NCI-H128 (cell line): ENCODE data around the gene HOXB3.

Source experiments
- DNase-seq: peaks from one replicate; lab custom pipeline; 2025; ENCODE audit not compliant: unreplicated experiment; lab: John Stamatoyannopoulos, UW

Gene HOXB3

DNA sequence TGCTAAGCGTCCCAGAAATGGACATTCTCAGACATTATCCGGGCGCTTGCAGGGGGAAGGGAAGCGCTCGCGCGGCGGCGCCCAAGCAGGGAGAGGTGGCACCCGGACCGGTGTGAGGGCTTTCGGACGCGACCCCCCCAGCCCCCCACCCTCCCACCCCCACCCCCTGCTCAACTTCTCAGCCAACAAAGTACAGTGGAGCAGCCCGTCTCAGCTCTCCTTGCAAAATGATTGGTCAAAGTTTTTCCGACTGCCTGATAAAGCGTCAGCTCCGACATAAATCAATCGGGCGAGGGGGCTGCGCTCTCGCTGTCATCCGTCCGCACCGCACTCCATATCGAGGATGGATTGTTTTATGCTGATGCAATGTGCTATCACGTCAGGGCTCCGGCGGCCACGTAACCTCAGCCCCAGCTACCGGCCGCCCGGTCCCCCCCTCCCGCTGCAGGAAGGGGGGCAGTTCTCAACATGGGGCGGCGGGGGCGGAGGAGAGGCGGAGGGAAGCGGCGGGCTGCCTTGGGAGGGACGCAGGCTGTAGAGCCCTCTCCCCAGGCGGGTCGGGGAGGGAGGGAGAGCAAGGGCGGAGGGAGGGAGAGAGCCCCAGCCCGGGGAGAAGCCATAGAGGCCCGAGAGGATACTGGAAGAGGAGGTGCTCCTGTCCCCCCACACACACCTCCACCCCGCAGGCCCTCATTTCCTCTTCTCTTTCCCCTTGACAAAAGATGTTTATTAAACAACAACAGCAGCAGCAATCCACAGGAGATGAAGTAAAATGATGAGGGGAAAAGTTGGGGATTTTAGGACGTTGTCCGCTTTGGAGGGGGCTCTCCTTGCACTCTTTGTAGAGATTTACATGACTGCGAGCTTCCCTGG, 36.4 kb upstream of the HOXB3 start, which contains the start of gene HOXB9:
TSS of gene HOXB9 (minus strand) at position 114 of the 873 bp plus-strand sequence. CDS start at position 25, 89 bp downstream.
- no peak for DNase-seq

DNA sequence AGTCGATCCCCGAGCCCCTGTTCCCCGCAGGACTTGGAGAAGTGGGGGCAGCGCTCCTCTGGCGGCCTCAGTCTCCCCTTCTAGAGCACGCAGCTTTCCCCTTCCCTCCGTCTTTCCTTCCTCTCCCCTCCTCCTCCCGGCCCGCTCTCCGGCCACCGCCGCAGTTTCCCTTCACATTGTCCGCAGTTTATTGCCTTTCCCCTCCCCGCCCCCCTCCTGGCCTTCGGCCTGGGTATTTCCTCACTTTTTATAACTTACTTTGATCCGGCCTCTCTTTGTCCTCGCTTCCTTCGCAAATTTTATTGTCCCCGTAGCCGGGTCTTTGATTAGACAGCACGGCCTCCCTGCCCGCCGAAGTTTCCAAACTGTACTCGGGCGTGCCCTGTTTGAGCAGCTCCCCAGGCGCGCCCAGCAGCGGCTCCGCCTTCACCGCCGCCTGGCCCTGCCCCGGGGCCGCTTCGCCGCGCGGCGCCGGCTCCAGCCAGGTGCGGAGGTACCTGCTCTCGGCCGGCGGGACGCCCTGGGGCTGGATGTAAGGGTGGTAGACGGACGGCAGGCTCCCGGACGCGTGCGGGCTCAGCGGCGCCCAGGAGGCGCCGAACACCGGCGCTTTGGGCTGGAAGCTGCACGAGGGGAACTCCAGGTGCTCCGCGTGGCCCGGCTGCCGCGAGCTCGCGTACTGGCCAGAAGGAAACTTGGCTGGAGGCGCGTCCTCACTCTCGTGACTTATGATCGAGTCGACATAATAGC, 35.6 kb upstream of the HOXB3 start:
- no peak for DNase-seq

DNA sequence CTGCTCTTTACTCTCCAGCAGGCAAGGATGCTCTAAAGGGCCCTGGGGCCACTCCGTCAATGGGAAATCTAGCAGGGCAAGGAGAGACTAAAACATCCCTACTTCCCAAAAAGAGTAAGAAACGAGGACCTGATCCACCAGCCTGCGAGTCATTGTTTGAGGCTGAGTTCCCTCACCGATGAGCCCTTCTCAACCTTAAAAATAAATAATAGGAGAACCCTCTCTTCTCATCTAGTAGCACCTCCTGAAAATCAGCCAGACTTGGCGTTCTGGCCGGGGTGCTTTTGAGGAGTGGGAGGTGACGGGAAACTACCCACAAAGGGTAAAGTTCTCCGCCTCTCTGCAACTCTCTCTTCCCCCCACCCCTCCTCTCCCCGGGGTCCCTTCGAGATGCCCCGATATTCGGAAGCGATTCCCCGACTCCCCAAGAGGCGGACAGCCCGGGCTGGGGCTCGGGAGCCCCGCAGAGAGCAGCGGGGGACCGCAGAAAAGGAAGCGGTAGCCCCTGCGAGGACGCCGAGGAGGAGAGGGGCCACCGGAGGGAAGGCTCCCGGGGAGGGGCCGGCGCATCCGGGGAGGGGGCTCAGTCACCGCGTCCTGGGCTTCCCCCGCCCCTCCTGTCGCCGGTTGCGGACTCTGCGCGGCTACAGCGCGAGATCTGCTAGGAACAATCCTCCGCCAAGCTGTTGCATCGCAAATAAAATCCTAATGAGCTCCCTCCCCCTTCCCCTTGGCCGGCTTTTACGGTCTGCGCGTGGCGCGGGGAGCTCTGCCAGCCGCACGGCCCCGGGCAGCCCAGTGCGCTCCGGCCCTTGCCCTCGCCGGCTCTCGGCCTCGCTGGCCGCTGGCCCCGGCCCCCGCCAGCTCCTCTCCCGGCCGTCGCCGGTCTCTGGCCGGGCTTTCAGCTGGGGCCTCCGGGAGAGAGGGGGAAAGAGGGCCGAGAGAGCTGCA, 34.8 kb upstream of the HOXB3 start:
- no peak for DNase-seq

DNA sequence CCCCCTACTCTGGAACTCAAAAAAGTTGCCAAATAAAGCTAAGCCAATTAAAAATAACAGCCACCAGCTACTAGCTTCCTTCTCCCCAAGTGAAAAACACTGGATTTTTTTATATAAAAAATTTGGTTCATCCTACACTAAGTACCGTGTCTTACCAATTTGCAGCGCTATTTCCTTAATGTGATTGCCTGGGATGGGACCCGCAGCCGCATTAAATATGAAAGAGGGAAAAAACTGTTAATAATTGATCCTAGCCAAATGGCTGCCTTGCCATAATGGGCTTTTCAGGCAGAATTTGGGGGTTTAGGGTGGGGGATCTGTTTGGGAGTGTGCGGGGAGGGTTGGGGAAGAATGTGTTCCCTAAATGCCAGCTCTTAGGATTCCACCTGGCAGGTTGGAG, 34.1 kb upstream of the HOXB3 start:
- no peak for DNase-seq

DNA sequence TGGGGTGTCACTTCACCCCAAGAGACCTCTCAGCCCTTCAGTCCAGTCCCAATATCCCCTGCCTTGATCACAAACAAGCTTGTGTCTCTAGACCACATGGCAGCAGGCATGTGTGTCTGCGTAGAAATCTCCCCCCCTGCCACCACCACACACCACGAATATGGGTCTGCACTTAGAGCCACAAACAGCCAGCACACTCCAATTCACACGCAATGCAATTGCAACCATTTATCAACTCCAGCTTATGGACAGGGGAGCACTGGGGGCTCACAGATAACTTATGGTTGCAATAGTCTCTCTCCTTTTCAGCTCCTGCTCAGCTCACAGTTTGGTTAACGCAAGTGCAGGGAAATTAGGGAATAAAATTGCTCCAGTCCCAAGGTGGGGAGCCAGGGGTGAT, 33.5 kb upstream of the HOXB3 start:
- no peak for DNase-seq

DNA sequence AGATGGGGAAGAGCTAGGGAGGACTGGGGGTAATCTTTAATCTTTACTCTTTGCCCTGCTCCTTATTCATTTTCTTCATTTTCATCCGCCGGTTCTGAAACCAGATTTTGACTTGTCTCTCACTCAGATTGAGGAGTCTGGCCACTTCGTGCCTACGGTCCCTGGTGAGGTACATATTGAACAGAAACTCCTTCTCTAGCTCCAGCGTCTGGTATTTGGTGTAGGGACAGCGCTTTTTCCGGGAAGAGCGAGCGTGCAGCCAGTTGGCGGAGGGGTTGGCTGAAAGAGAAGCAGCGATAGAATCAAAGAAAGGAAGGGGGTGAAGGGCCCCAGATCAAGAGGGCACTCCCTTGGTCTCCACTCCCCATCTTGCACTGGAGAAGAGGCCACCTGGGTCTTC, 32.8 kb upstream of the HOXB3 start:
- no peak for DNase-seq

DNA sequence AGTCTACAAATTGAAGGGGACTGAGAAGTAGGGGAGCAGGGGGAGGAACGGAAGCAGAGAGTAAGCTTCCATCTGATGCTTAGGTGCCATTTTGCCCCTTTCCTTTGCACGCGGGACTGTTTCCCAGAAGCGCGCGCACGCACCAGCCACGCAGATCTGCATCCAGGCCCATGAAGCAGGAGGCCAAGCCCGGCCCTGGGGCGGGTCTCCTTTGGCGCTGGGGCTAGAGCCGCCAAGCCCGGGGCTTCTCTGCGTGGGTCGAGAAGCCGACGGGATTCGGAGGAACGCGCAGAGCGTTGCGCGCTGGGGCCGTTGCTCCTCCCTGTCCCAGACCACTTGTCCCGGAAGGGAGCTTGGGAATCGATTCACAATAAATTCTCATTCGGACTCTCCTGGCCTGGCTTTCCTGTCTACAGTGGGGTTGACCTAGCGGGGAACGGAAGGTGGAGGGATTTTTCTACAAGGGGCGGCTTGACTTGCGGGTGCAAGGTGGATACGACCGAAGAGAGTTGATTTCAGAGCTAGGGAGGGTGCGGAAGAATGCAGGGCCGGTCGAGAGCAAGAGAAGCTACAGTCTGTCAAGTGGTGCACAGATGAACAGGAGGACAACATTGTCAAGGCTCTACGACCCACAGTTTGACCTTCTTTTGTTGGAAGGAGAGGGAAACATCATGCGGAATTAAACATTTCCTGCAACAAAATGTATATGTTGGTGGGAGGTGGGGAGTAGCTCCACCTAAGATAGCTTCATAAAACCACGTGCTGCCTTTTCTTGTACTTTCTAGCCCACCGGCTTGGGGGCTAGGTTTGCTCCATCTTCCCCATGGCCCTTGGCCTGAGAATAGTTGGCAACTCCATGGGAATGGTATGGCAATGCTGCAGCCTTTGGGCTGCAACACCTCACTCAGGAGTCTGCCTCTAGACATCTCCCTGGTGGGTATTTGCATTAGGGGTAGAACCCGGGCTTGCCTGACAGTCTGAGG, 31.7 kb upstream of the HOXB3 start:
- no peak for DNase-seq

DNA sequence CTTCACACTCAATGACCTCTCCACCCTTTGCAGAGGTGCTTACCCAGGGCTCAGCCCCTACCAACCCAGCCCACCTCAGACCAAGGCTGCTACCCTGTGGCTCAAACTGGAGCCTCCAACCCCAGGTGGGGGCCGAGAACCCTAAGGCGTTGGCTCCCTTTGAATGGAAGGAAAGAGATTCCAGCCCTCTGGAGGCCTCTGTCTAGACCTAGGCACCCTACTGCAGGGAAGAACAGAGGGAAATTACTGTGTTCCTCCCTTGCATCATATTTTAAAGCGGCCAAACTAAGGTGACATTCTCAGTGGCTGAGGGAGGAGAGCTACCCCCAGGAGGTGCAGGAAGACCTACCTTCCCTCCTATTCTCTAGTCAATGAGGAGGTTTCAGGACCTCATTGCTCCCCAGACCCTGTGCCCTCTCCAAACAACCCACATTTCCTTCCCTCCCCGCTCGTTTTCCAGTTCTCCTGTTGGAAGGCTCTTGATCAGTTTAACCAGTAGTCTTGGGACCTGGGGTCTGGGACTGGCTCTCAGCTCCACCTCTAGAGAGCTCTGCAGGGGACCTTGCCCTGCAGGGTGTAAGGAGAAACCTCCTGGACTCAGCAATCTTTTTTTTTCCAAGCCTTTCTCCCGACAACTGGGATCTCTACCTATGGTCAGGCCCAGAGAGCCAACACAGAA, 30.6 kb upstream of the HOXB3 start:
- DNase-seq: no peak

DNA sequence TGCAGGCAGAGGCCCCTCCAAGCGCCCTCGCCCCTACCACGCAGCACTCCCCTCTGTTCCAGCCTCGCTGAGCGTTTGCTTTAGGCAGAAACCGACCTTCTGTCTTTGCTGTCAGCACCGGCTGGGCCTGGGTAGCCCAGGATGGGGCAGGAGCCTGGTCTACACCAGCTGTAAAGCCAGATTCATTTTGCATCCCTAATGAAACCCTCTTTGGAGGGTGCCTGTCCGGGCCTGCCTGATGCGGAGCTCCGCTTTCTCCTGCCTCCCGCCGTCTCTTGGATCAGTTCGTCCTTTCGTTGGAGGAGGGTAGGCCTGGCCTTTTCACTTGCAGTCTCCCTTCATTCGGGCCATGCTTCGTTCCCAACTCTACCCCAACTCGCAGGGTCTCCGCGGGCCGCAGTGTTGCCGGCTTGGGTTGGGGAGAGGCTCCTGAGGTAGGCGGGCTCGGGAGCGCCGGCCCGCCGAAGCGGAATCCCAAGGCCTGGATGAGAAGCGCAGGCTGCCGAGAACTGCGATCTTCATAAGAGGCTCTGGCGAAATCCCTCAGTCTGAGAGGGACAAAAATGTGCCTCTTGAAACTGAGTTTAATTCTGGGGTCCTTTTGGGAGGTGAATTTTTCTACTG, 29.9 kb upstream of the HOXB3 start:
- DNase-seq: no peak

DNA sequence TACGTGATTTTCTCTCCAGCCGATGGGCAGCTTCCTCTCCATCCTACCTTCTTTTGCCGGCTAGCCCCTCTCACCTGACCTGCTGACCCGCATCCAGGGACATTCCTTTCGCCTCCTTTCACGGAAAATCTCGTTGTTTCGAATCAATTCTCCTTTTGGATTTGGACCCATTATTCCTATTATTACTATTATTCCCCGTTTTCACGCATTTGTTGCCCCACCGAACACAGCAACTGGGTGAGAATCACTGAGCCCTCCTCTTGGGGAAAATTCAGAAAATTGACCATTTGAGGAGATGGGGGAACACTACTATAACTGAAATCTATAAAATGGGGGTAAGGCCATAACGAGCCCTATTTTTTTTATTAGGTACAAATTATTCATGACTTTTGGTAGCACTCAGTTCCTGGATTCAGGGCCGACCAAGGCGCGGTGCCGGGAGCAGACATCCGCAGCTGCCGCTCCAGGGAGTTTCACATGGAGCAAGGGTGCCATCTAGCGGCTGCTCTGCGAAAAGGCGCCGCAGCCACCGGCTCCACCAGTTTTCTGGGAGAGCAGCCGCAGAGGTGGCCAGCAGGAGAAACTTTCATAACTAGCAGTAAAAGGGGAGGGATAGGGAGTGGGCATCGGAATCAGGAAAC, 28.3 kb upstream of the HOXB3 start:
- peak; percentile 67 for DNase-seq

DNA sequence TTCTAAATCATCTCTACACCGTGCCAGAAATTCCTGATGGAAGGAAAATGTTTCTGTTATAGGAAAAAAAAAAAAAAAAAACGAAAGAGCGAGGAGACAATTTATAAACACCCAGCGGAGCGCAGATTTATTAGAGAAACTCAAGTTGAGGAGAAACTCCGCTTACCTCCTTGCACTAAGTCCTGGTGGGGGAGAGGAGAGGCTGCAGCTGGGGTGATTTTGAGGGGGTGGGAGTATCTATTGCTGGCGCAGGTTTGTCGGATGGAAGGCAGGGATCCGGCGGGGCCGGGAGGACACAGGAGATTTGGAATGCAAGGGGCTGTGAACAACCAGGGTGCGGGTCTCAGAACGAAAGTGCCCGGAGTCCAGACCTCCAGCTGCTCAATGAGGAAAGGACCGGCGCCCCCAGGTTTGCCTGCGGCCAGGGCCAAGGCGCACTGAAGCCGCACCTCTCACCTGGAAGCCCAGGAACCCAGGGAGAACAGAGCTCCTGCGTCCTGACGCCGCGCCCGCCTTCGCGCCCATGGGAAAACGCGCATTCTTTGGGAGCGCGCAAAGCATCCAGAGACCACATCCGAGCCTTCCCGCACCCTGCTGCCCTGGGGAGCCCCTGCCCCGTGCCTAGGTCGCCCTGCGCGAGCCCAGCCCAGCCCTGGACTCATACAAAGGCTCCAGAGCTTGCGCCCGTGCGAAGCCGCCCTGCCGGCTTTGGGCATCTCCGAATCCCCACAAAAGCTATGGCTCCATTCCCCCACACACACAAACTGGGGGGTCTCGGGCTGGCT, 27.6 kb upstream of the HOXB3 start:
- DNase-seq: no peak

DNA sequence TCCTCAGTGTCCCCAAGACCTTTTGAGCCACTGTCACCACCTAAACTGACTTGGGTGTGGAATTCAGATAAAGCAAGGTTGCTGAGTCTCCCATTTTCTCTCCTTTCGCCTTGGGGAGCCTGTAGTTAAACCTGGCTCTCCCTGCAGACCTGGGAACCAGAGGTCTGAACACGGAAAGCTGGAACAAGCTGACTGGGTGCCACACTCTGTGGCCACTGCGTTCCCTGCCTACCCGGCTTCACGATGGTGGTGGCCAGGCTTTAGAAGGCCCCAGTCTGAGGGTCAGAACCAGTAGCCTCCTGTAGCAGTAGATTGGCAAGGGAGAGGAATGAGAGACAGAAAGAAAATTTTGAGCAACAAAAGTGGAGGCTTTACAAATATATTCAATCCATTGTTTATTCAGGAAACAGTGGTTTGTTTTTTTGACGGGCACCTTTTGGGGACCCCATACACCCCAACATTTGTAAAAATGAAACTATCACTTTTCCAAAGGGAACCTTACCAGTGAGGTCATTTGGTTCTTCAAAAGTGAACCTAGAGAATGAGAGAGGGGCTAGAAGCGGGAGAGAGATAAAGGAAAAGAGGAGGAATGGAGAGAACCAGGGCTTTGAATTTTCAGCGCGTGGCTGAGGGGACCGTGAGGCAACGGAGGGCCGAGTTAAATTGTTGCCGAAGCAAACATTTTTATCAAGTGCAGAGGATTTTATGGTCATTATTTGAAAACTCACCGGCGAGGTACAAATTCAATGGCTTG, 26.9 kb upstream of the HOXB3 start:
- DNase-seq: no peak

DNA sequence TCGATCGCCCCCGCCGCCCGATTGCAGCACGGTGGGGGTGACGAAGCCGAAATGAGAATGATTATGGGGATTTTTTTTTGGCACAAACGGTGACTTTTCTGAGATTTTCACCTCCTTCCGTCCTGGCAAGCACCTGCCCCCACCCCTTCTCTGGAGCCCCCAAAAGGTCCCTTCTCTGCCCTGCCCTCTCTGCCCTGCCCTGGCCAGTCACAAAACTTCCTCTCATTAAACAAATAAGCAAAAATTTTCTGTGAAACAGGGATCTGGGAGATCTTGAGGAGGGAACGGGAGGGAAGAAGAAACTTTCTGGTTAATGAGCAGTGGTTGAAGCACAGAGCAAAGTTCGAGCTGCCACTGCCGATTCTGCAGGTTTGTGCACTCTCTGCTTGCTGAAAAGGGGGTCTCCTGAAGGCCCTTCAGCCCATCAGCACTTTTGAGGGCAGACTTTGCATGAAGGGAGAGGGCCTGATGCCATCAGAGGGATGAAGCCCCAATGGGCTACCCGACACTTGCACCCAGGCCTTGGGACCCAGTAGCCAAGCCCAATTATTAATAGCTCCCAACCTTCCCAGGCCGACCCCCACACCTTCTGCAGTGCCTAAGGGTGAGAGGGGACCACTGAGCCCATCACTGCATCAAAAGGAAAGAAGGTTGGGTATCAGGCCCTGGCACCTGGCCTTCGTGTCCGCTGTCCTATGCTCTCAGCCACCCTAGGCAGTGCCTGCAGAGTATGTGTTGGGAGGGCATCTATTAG, 26.1 kb upstream of the HOXB3 start:
- no peak for DNase-seq

DNA sequence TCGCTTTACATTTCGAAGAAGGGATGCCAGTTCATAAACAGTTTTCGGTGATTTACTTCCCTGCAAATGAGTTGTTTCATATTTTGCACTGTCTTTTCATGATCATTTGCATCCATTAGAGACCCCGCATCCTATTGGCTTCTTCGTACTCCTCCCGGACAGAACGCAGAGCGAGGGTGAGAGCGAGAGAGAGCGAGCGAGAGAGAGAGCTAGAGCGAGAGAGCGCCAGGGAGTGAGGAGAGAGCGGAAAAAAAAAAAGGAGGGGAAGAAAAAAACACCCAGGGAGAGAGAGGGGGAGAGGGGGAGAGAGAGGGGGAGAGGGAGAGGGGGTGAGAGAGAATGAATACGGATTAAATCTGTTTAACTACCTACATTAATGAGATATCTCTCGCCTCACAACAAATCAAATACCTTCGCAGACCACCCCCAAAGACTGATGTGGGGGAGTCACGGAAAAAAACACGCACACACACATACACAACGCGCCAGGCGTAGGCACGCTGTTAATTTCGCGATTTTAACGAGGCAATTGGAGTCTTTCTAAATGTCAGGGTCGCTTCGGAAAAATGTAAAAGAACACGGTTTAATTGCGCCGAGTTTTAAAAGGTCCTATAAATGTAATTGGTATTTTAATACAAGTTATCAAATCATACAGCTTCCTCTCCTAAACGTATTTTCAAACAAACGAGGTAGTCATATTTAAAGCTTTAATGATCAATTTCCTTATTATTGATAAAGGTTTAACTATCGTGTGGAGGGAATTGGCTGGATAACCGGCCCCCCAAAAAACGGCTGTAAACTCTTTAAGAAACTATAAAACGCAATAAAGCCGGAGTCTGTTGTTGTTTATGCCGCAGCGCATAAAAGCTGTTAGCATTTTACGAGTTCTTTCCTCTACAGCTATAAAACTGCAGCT, 25.3 kb upstream of the HOXB3 start, which contains the start of gene HOXB8:
TSS of gene HOXB8 (minus strand) at position 246 of the 916 bp plus-strand sequence. CDS start 588 bp downstream, outside the sequence.
- no peak for DNase-seq
